ENCODE measurements around the gene SNW1. TPM values are rescaled to one million over a fixed set of nuclear protein-coding genes. Genes with fewer than 3 reads are reported as not detected.
"Not testable (repeated sequence)": the region's sequence is repeated elsewhere in the genome, so short reads cannot be mapped to it uniquely, and the experiment has no call there.

SNW1 gene
- total RNA-seq, 4 donors from 2014 or later: 22.0 to 75.5 (median 66.9) TPM

- no peaks in the 10 kb centered on the region for H3K4me1 ChIP-seq
- H3K9me3 ChIP-seq: no peaks in the 10 kb centered on the region
- H3K36me3 ChIP-seq: no peaks in the 10 kb centered on the region
These were observed 29.7 kb upstream of the SNW1 start for GRCh38 chr14:77790566-77791224.

GRCh38 chr14:77786148-77786547 is 25.2 kb upstream of the SNW1 start:
- no peak for TF ChIP-seq POLR2A (IDR thresholded peaks at IDR 0.05)
- TF ChIP-seq CTCF (IDR thresholded peaks at IDR 0.05): no peak
- H3K27ac ChIP-seq: no peak overlapping the region
- intact Hi-C loops (cut with DNase I; ENCODE audit: low total_unique reads): no loop called here
- H3K9me3 ChIP-seq: no peaks in the 10 kb centered on the region
- H3K27me3 ChIP-seq: no peaks in the 10 kb centered on the region
- no peak for DNase-seq
- no peak overlapping the region for H3K4me3 ChIP-seq
- H3K4me1 ChIP-seq: no peaks in the 10 kb centered on the region
- H3K36me3 ChIP-seq: no peaks in the 10 kb centered on the region

More at GRCh38 chr14:77790566-77791224, 29.7 kb upstream of the SNW1 start:
- no peaks in the 10 kb centered on the region for H3K27me3 ChIP-seq
- no peak overlapping the region for H3K27ac ChIP-seq
- no peak overlapping the region for H3K4me3 ChIP-seq
- DNase-seq: no peak
- TF ChIP-seq CTCF (IDR thresholded peaks at IDR 0.05) (no peak), POLR2A (IDR thresholded peaks at IDR 0.05) (no peak)
- intact Hi-C loops (cut with DNase I; ENCODE audit: low total_unique reads): no loop called here

- Histone ChIP-seq H3K27me3 (no peaks in the 10 kb centered on the region), H3K4me3 (no peak overlapping the region), H3K36me3 (no peaks in the 10 kb centered on the region), H3K9me3 (no peaks in the 10 kb centered on the region), H3K27ac (no peak overlapping the region), H3K4me1 (no peaks in the 10 kb centered on the region)
- TF ChIP-seq POLR2A (IDR thresholded peaks at IDR 0.05): no peak
- no peak for TF ChIP-seq CTCF (IDR thresholded peaks at IDR 0.05)
- no peak for DNase-seq
- intact Hi-C loops (cut with DNase I; ENCODE audit: low total_unique reads): no loop called here
These were observed 21.2 kb upstream of the SNW1 start for GRCh38 chr14:77782202-77782601.

- H3K4me3 ChIP-seq; H3K36me3 ChIP-seq; intact Hi-C loops (cut with DNase I; ENCODE audit: low total_unique reads); H3K4me1 ChIP-seq; H3K9me3 ChIP-seq; H3K27me3 ChIP-seq; H3K27ac ChIP-seq; DNase-seq: not testable (repeated sequence)
These were observed 13.0 kb upstream of the SNW1 start for GRCh38 chr14:77773966-77774365.

DNA sequence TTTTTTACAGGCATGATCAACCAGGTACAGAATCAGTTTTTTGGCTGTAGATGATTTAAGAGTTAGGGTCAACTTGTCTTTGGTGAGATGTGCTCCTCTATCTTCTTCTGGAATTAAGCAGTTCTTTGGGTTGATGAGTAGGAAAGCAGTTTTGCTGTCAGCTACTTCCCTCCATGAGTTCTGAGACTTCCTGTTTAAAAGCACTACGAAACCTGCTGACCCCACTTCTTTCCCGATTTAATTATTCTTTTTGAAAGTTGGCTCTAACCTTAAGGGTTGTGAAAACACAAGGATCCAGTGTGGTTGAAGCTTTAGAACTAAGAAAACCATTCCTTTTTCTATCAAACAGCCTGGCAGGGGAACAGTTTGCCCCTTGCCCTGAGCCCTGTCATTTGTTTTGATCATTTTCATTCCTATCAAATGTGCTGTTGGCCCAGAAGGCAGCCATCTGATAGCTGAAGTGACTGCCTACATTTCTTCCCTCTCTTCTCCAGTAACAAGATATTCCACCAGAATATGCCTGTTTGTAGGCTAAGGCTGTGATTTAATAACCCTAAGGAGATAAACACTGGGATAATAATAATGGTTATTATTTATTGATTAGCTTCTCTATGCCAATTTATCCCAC is 7.6 kb upstream of the SNW1 start:
- H3K27ac ChIP-seq; H3K36me3 ChIP-seq; intact Hi-C loops (cut with DNase I; ENCODE audit: low total_unique reads); H3K9me3 ChIP-seq; H3K27me3 ChIP-seq; H3K4me3 ChIP-seq; H3K4me1 ChIP-seq; DNase-seq: not testable (repeated sequence)

DNA sequence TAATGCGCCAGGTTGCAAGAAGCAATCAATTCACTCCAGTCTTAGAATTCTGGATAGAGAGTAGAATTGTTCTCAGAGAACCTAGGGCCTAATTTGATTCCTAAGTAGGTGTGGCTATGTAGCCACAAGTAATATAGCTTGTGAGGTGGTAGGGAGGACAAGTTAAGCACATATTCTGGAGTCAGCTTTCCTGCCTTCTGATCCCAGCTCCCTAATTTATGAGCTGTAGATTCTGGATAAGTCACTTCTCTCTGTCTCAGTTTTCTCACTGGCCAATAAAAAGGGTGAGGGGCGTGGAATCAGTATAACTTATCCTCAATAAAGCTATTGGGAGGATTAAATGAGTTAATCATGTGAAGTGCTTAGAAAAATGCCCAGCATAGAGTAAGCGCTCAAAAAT is 3.0 kb upstream of the SNW1 start:
- no peak overlapping the region for H3K27ac ChIP-seq
- no peaks in the 10 kb centered on the region for H3K36me3 ChIP-seq
- no peak for DNase-seq
- H3K4me1 ChIP-seq: peaks cover 5 to 9% of the 10 kb centered on the region in 2 donors
- intact Hi-C loops (cut with DNase I; ENCODE audit: low total_unique reads): no loop called here
- no peaks in the 10 kb centered on the region for H3K9me3 ChIP-seq
- TF ChIP-seq CTCF (IDR thresholded peaks at IDR 0.05) (no peak), POLR2A (IDR thresholded peaks at IDR 0.05) (no peak)
- H3K27me3 ChIP-seq: no peaks in the 10 kb centered on the region
- no peak overlapping the region for H3K4me3 ChIP-seq
